HEK293 (cell line): ENCODE results near the gene SEMA4D.

Experiments used
- ZBTB8A ChIP-seq: fragments of 450-650 bp; formaldehyde crosslinking; IDR thresholded peaks from 2 replicates; pipeline ENCODE4 v1.5.1; 2016; ENCODE audit warnings: missing biosample characterization, missing genetic modification characterization
- ZNF133 ChIP-seq: fragments of 450-650 bp; formaldehyde crosslinking; IDR thresholded peaks from 2 replicates; pipeline ENCODE4 v1.5.1; 2016; ENCODE audit warnings: missing biosample characterization, missing genetic modification characterization
- ZNF140 ChIP-seq: fragments of 450-650 bp; formaldehyde crosslinking; IDR thresholded peaks from 2 replicates; pipeline ENCODE4 v1.5.1; 2016; ENCODE audit warnings: missing biosample characterization, missing genetic modification characterization
- ZNF24 ChIP-seq: fragments of 450-650 bp; formaldehyde crosslinking; IDR thresholded peaks from 2 replicates; pipeline ENCODE4 v1.5.1; 2016; ENCODE audit warnings: missing biosample characterization, missing genetic modification characterization
- ZNF629 ChIP-seq: fragments of 450-650 bp; formaldehyde crosslinking; IDR thresholded peaks from 2 replicates; pipeline ENCODE4 v1.5.1; 2017; ENCODE audit warnings: missing biosample characterization, missing genetic modification characterization
- ZNF660 ChIP-seq: fragments of 450-650 bp; IDR thresholded peaks from 2 replicates; pipeline ENCODE4 v1.5.1; 2018; ENCODE audit warnings: missing biosample characterization, mild to moderate bottlenecking, missing genetic modification characterization
- ZNF768 ChIP-seq: fragments of 450-650 bp; formaldehyde crosslinking; IDR thresholded peaks from 2 replicates; pipeline ENCODE4 v1.5.1; 2018; ENCODE audit warnings: missing biosample characterization, mild to moderate bottlenecking, missing genetic modification characterization
- ZNF792 ChIP-seq: fragments of 450-650 bp; formaldehyde crosslinking; IDR thresholded peaks from 2 replicates; pipeline ENCODE4 v1.5.1; 2016; ENCODE audit warnings: missing biosample characterization, missing genetic modification characterization
- TF ChIP-seq, protein P1 (sequence below): fragments of 450-650 bp; formaldehyde crosslinking; IDR thresholded peaks from 2 replicates; pipeline ENCODE4 v1.5.1; 2016; ENCODE audit warnings: missing biosample characterization, missing genetic modification characterization
- TF ChIP-seq, protein P2 (sequence below): fragments of 450-650 bp; formaldehyde crosslinking; IDR thresholded peaks from 2 replicates; pipeline ENCODE4 v1.5.1; 2016; ENCODE audit warnings: missing biosample characterization, missing genetic modification characterization
- TF ChIP-seq, protein P3 (sequence below): fragments of 450-650 bp; formaldehyde crosslinking; IDR thresholded peaks from 2 replicates; pipeline ENCODE4 v1.5.1; 2017; ENCODE audit warnings: missing biosample characterization, missing genetic modification characterization

DNA sequence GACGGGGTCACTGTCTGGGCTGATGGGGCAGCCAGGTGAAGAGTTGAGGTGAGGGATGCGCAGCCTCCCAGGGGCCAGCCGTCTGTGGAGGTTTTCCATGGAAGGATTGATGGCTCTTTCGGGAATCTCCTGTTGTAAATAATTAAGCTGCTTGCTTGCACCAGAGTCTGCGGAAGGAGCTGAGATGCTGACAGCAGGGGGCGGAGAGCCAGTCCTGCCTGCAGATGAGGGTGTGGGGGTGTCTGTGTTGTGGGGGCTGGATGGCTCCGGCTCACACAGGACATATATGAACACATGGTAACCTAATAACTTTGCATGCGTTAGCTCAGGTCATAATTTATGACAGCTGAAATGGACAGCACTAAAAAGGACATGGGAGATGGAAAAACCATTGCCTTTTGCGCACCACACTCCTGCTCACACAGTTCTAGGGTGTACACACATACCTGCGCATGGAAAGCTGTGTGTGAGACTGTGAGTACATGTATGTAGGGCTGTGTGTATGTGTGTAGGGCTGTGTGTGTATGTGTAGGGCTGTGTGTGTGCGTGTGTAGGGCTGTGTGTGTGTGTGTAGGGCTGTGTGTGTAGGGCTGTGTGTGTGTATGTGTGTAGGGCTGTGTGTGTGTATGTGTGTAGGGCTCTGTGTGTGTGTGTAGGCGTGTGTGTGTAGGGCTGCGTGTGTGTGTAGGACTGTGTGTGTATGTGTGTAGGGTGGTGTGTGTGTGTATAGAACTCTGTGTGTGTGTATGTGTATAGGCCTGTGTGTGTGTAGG is 36.8 kb upstream of the SEMA4D start:
- no peak for TF ChIP-seq ZNF660
- TF ChIP-seq ZNF133 (tag by site-specific recombination), result no peak
- TF ChIP-seq ZNF140 (tag by site-specific recombination), result no peak
- TF ChIP-seq, protein P1, sequence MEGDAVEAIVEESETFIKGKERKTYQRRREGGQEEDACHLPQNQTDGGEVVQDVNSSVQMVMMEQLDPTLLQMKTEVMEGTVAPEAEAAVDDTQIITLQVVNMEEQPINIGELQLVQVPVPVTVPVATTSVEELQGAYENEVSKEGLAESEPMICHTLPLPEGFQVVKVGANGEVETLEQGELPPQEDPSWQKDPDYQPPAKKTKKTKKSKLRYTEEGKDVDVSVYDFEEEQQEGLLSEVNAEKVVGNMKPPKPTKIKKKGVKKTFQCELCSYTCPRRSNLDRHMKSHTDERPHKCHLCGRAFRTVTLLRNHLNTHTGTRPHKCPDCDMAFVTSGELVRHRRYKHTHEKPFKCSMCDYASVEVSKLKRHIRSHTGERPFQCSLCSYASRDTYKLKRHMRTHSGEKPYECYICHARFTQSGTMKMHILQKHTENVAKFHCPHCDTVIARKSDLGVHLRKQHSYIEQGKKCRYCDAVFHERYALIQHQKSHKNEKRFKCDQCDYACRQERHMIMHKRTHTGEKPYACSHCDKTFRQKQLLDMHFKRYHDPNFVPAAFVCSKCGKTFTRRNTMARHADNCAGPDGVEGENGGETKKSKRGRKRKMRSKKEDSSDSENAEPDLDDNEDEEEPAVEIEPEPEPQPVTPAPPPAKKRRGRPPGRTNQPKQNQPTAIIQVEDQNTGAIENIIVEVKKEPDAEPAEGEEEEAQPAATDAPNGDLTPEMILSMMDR (tag by site-specific recombination), result no peak
- TF ChIP-seq, protein P2, sequence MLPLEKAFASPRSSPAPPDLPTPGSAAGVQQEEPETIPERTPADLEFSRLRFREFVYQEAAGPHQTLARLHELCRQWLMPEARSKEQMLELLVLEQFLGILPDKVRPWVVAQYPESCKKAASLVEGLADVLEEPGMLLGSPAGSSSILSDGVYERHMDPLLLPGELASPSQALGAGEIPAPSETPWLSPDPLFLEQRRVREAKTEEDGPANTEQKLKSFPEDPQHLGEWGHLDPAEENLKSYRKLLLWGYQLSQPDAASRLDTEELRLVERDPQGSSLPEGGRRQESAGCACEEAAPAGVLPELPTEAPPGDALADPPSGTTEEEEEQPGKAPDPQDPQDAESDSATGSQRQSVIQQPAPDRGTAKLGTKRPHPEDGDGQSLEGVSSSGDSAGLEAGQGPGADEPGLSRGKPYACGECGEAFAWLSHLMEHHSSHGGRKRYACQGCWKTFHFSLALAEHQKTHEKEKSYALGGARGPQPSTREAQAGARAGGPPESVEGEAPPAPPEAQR (tag by site-specific recombination), result no peak
- TF ChIP-seq, protein P3, sequence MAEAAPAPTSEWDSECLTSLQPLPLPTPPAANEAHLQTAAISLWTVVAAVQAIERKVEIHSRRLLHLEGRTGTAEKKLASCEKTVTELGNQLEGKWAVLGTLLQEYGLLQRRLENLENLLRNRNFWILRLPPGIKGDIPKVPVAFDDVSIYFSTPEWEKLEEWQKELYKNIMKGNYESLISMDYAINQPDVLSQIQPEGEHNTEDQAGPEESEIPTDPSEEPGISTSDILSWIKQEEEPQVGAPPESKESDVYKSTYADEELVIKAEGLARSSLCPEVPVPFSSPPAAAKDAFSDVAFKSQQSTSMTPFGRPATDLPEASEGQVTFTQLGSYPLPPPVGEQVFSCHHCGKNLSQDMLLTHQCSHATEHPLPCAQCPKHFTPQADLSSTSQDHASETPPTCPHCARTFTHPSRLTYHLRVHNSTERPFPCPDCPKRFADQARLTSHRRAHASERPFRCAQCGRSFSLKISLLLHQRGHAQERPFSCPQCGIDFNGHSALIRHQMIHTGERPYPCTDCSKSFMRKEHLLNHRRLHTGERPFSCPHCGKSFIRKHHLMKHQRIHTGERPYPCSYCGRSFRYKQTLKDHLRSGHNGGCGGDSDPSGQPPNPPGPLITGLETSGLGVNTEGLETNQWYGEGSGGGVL (tag by site-specific recombination), result no peak
- TF ChIP-seq ZNF792 (tag by site-specific recombination), result no peak
- no peak for TF ChIP-seq ZNF768 (tag by site-specific recombination)
- no peak for TF ChIP-seq ZNF629 (tag by site-specific recombination)
- no peak for TF ChIP-seq ZBTB8A (tag by site-specific recombination)
- TF ChIP-seq ZNF24 (tag by site-specific recombination), result no peak
